Measurements from ENCODE around the gene LEUTX.

The LEUTX gene

DNA sequence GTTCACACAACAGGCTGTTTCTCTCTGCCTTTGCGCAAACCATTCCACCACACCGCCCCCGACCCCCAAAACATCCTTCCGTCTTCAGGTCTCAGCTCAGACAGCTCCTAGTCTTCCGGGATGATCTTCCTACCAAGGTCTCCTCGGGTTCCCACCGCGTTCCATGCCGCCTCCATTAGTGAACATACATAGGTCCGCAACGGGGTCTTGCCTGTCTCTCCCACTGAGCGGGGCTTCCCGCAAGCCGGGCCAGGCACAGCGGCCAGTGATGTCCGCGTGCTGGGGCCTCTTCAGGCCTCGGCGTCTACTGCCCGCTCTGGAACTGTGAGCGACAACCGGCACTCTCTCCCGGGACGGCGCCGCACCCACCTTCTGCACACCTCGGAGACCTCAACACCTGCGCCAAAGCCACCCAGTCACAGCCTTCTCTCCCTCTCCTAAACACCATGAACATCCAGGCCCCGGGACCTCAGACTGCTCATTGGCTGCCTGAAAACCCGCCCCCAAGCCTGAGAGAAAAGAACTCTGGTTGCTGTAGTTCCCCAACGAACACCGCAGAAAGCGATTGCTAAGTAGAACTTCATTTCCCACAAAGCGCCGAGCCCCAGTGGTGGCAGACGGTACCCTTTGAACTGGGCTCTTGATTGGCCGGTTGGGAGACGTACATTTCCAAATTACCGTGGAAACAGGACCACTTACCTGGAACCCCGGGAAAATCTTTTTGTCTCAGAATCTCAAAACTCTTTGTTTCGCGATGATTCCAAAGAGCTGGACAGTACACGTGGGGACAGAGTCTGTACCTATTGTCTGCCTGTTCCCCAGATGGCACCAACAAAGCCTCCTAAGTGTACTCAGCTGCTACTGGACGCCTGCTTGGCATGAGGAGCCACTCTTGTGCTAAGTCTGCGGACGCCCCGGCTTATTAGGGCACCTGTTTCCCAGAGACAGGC is 45.8 kb downstream of the LEUTX start:
- DNase-seq: peak; percentile 90

DNA sequence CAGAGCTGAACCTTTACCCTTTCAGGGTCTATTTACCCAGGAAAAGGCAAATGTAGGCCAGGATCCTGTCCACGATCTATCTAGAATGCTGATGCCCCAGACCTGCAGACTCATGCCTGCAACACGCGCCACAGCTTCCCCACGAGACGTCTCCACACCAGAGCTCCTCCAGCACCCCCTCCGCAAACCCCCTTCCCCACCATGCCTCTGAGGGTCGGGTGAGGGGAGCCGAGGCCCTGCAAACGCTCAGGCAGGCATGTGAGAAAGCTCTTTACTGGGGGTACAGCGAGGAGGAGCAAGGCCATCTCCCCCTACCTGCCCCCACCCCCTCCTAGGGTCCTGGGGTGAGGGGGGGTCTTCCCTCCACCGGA is 46.4 kb downstream of the LEUTX start:
- DNase-seq: no peak

DNA sequence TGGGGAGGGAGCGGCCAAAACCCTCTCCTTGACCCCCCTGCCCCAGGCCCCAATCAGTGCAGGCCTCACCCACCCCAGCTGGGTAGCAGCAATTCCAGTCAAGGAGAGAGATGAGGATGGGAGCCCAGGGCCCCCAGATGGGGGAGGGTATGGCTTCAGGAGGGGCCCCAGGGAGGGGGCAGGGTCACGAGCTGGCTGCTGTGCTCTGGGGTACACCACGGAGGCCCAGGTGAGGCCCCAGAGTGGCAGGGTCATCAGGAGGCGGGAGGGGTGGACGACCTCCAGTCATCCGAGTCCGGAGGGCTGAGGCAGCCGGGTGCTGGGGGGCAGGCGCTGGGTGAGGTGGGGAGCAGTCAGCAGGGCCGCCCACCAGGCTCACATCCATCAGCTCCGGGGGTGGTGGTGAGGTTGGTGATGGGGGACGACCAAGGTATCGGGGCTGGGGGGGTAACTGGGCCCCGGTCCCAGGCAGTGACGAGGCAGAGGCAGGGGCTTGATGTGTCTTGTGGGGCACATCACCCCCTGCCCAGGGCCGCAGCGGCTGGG is 47.0 kb downstream of the LEUTX start:
- DNase-seq: no peak

DNA sequence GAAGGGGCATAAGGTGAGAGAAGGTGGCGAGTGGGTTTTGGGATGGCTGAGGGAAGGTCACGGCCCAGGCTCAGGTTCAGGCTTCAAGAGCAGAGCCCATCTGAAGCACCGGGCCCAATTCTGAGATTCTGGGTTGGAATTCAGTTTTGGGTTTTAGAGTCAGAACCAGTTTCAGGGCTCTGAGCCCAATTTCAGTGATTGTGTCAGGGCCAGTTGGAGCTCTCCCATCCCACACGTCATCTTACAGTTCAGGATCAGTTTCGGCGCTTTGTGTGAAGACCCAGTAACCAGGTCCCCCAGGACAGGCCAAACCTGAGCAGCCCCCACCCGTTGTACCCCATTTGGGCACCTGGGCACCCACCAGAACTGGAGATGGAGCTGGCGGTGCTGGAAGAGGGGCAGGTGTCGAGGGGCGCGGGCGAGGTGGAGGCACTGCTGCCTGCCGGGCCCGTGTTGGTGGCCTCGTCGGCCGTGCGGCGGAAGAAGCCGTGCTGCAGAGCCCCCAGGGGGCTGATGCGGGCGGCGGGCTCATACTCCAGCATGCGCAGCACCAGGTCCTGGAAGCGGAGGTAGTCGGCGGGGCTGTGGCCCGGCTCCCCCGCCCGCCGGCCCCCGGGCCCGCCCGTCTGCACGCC is 47.8 kb downstream of the LEUTX start:
- no peak for DNase-seq

DNA sequence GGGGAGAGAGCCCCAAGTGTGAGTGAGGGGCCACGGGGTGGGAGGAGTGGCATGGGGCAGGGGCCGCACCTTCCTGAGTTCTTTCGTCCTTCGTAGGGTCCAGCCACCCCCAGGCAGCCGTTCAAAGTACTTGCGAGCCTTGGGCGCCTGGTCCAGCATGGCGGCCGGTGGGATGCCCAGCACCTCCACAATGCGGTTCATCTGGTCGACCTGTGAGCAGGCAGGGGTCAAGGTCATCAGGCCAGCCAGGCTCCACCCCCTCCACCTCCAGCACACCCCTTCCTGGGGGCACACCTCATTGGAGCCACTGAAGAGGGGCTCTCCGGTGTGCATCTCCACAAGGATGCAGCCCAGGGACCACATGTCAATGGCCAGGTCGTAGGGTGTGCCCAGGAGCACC is 48.6 kb downstream of the LEUTX start:
- DNase-seq: no peak

DNA sequence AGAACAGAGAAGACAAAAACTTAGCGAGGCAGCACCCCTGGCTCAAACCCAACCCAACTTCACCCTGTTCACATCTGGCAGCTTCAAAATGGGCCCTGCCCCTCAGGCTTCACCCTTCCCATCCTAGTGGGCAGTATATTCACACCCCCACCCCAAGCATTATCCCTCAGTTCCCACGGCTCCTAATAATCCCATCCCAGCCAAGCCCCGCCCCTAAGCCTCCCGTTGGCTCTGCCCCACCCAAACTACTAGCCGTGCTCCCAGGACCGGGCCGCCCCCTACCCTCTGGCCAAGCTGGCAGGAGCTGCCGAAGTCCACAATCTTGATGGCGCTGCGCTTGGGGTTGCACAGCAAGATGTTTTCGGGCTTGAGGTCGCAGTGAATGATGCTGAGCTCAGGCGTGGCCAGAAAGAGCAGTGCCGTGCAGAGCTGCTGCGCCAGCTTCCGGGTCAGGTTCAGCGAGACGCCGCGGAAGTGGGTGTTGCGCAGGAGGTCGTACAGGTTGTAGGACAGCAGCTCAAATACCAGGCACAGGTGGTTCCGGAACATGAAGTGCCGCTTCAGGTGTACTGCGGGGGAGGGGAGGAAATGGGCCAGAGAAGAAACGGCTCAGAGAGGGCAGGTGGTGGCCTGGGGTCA is 49.5 kb downstream of the LEUTX start:
- no peak for DNase-seq

DNA sequence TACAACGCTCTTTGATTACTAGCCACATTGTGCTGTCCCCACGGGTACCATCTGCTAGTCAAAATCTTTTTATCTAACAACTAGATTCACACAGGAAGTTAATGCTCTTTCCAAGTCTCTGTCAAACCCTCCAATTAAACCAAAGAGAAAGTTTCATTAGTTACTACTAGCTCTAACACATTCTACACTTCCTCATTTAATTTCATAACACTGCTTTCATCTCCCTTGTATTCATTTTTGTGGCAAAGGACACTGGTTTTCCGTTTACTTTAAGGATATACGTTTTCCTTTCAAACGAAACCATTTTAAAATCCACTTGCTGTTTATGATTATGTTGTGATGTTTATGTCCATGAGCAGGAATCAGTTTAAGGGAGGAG is 50.0 kb downstream of the LEUTX start:
- DNase-seq: no peak

DNA sequence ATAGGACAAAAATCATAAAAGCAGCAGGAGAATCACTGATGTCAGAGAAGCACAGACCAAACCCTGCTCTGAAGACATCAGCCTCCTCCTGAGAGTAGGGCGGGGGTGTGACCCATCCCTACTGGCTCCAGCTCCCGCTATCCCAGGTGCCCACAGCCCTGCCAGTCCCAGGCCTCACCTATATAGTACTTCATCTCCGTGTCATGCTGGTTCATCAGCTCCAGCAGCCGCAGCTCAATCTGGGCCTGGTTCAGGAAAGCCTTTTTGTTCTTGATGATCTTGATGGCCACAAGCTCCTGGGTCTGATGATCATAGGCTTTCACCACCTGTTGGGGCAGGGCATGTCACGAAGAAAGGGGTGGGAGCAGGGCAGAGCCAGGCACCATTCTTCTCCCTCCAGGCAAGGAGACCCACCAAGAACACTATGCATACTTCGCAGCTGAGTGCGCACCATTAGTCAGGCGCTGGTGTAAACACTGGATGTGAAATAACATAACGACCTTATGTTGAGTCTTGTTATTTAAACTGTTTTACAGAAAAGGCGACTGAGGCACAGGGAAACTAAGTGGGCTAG is 51.1 kb downstream of the LEUTX start:
- no peak for DNase-seq

DNA sequence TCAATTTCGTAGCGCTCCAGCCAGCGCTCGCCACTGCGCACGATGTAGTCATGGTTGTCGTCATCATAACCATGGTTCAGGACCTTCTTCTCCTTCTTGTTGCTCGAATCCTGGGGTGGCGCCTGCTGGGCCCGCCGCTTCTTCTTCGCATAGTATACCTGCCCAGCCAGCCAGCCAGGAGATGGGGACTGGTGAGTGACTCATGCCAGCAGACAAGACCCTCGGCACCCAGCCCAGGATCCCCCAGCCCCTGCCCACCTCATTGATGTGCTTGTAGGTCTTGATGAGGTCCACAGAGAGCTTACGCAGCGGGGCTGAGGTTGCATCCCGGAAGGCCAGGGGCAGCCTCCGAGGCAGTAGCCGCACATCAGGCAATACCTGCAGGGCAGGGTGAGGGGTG is 51.8 kb downstream of the LEUTX start:
- no peak for DNase-seq

DNA sequence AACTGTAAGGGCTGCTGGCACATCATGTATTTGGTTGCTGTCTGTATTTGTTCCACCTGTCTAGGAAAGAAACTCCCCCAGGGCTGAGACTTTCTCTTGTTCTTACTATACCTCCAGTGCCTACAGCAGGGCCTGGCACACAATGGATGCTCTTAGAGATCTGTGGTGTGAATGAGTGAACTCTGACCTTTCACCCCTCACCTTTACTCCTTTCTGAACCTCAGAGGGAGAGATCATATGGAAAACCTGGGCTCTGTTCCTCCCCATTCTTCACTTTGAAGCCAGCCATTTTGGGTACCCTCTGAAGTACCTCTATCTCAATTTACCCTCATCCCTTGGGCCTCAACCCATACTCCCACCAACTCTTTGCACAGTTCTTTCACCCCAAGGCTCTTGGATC is 52.2 kb downstream of the LEUTX start:
- no peak for DNase-seq

DNA sequence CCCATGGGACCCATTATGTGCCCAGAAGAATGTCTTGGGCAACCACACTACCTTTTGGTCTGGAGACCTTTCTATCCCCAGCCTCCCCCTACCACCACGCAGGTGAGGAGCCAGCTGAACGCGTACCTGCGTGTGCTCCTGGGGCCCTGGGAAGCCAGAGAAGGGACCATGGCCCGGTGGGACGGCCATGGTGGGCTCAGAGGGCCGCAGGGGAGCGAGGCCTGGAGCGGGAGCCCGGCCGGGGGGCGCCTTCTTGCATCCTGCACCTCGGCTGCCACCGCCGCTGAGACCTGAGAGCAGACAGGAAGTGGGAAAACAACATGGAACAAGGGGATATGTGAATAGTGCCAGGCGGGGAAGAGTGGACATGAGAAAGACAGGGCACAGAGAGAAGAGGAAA is 53.0 kb downstream of the LEUTX start:
- no peak for DNase-seq

DNA sequence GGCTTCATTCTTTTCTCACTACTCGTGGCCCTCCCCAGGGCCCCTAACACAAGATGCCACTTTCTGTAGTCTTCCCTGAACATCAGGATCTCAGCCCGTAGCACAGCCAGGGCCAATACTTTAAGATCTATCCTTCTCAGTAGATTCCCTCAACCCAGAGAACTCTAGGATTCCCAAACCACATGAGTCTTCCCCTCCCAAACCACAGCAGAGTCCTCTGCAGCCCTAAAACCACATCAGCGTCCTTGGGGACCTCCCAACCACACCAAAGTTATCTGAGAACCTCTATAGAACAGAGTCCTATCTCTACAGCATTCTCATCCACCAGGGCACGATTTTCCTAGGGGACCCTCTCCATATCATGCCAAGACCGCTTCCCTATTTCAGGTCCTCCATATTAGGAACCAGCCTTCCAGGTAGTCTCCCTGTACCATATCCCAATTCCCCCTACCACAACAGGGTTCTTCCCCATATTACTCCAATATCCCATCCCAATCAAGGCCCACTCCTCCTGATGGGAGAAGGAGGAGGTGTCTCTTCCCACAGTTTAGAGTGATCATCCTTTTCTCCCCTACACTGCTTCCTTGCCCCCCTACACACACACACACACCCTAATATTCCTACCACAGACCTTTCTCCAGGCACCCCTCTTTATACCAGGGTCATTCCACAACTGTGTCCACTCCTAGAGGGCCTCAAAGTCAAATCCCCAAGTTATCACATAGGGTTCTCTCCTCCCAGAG is 53.9 kb downstream of the LEUTX start:
- DNase-seq: no peak

DNA sequence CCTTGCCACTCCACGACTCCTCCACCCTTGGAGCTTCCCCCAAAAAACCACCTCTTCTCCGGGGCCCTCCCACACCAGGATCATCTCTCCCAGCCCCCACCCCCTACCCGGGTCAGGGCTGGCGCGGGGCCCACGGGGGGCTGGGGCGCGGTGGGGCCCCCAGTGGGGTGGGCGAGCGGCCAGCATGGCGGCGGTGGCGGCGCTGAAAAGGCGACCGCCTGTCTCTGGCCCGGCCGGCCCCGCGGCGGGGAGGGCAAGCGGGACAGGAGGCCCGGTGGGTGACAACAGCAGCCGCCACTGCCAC is 54.5 kb downstream of the LEUTX start:
- no peak for DNase-seq

DNA sequence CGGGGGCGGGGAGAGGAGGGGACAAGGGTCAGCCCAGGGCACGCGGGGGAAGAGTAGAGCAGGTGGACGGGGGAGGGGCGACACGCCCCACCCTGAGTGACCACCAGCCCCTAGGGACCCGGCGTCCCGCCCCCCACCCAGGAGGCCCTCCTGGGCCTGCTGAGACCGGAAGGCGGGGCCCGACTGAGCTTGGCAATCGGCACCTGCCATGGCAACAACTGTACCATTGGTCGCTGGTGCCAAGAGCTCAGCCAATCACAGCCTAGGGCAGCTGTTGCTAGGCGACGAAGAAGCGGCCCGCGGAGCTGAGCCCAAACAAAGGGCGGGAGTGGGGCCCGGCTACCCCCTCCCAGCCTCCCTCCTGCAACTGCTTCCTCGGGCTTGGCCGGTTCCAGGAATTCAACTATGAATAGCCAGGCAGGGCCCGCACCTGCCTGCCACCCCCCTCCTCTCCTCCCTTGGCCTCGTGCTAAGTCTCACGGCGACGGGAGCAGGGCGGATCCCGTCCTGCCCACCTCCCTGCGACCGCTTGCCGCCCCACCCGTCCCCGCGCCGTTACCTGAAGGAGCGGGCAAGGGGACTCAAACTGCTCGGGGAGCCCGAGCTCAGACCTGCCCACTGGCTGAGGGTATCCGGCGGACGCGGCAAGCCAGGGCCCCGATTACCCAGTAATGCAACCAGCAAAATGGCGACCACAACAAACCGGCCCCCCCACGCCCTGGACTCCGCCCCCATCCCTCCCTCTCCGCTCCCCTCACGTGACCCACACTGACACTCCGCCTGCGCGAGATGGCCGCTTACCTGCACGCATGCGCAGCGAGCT is 55.0 kb downstream of the LEUTX start, which contains the start of gene DYRK1B:
Gene DYRK1B, minus strand, starts transcription at position 699 of the 823 bp plus-strand sequence. CDS start 2,295 bp downstream, outside the sequence.
- DNase-seq: peak; percentile 97

DNA sequence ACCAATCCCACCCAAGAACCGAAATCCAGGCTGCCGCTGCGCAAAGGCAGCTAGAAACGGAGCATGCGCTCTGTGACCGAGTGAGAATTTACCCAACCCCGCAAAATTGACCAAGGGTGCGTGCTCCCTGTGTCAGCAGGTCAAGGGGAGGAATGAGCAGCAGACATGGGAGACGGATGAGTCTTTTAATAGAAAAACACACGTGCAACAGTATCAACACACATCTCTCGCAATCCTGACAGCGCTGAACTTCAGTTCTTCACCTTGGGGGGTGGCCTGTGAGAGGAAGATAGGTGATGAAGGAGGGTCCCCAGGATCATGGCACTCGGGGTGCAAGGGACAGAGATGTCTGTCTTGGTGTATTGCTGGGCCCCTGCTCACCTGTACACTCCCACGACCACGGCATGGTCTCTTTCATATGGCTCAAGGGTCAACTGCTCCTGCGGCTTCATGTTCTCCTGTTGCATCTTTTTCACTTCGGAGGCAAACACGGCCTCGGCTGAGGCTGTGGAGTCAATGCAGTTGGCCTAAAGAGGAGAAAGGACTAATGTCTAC is 55.7 kb downstream of the LEUTX start:
- no peak for DNase-seq

All from fibroblast of skin of abdomen (primary cell).